Measurements from ENCODE around the gene OXNAD1. TPM values are rescaled to one million over a fixed set of nuclear protein-coding genes. Genes with fewer than 3 reads are reported as not detected.

Gene OXNAD1
- total RNA-seq, 1 experiment from 2014 or later = 23.7 TPM

DNA sequence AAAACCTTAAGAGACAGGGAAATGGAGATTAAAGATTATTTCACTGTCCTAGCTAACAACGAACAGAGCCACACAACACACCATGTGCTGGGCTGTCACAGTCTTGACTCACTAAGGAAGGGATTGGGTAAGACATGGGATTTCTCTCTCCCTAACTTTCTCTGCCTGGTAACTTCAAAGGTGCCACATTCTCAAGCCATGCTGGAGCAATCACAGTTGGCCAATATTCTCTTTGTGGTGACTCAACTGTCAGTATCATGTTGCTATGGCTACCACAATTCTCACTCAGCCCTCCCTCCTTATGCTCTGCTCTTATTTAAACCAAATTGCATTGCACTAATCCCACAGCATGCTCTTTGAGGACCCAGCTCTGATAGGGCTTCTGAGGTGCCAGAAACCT is 74.0 kb downstream of the OXNAD1 start:
- TF ChIP-seq, protein P1, sequence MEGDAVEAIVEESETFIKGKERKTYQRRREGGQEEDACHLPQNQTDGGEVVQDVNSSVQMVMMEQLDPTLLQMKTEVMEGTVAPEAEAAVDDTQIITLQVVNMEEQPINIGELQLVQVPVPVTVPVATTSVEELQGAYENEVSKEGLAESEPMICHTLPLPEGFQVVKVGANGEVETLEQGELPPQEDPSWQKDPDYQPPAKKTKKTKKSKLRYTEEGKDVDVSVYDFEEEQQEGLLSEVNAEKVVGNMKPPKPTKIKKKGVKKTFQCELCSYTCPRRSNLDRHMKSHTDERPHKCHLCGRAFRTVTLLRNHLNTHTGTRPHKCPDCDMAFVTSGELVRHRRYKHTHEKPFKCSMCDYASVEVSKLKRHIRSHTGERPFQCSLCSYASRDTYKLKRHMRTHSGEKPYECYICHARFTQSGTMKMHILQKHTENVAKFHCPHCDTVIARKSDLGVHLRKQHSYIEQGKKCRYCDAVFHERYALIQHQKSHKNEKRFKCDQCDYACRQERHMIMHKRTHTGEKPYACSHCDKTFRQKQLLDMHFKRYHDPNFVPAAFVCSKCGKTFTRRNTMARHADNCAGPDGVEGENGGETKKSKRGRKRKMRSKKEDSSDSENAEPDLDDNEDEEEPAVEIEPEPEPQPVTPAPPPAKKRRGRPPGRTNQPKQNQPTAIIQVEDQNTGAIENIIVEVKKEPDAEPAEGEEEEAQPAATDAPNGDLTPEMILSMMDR (conservative IDR thresholded peaks at IDR 0.05) = no peak
- Histone ChIP-seq H3K79me2 (ENCODE audit: insufficient read depth, low read length) (no peaks in the 10 kb centered on the region), H2BK5ac (ENCODE audit: insufficient read length, low read length) (no peak overlapping the region), H3K23ac (ENCODE audit: insufficient read length, low read depth, low read length) (no peak overlapping the region), H3K9ac (ENCODE audit: extremely low read depth, insufficient read length, low read length) (no peak overlapping the region), H3K4ac (ENCODE audit: low read depth, low read length) (no peak overlapping the region), H3K56ac (ENCODE audit: insufficient read length, low read depth, low read length) (no peak overlapping the region), H4K20me1 (ENCODE audit: control insufficient read depth, insufficient read depth, insufficient read length) (no peaks in the 10 kb centered on the region), H3K14ac (ENCODE audit: insufficient read depth, low read length) (no peak overlapping the region), H2BK15ac (ENCODE audit: low read depth, low read length) (no peak overlapping the region), H3K79me1 (ENCODE audit: insufficient read depth, low read depth, low read length, poor library complexity, severe bottlenecking) (no peaks in the 10 kb centered on the region), H3T11ph (ENCODE audit: low read length) (no peak overlapping the region), H3K27me3 (ENCODE audit: insufficient read depth, low read length) (no peaks in the 10 kb centered on the region), H2AFZ (ENCODE audit: low read length) (no peak overlapping the region), H3K27ac (ENCODE audit: insufficient read length, low read depth, low read length) (no peak overlapping the region), H2BK20ac (ENCODE audit: low read depth, low read length, poor library complexity, severe bottlenecking) (no peak overlapping the region), H3K4me2 (ENCODE audit: insufficient read depth, insufficient read length, low read length) (no peak overlapping the region), H3K18ac (ENCODE audit: insufficient read length, low read depth, low read length) (no peak overlapping the region), H2BK12ac (ENCODE audit: insufficient read length, low read depth, low read length) (no peak overlapping the region), H2BK120ac (ENCODE audit: low read depth, low read length, poor library complexity, severe bottlenecking) (no peak overlapping the region), H4K8ac (replicated peaks; ENCODE audit: insufficient read length, low read depth, low read length) (no peak overlapping the region), H4K91ac (ENCODE audit: insufficient read length, low read depth, low read length) (no peak overlapping the region), H3K23me2 (ENCODE audit: insufficient read length, low read depth, low read length, poor library complexity, severe bottlenecking) (no peaks in the 10 kb centered on the region), H3K9me3 (ENCODE audit: control insufficient read depth, low read depth, low read length) (no peaks in the 10 kb centered on the region), H4K5ac (ENCODE audit: insufficient read length, low read depth, low read length) (no peak overlapping the region), H3K4me1 (ENCODE audit: insufficient read depth, low read length) (no peaks in the 10 kb centered on the region), H2AK5ac (ENCODE audit: insufficient read length, low read length) (no peak overlapping the region)
- Mint-ChIP-seq H3K27ac (no peak overlapping the region), H3K4me3 (no peak overlapping the region), H3K27me3 (ENCODE audit: low read depth) (no peaks in the 10 kb centered on the region), H3K36me3 (ENCODE audit: insufficient read depth in 1 of 3, low read depth in 3 of 3) (peaks cover 12 to 20% (median 15%) of the 10 kb centered on the region in 3 experiments), H3K9me3 (peaks cover 2 to 8% of the 10 kb centered on the region in 2 experiments; a peak in 4 of 5 replicates), H3K4me1 (peaks cover 0 to 3% of the 10 kb centered on the region in 2 experiments; a peak in 1 of 4 replicates)
- WGBS (ENCODE audit: extremely low coverage, insufficient read length, low lambda C conversion rate) = no CpG with 5 or more reads among the region's 1 CpG
- no peak for DNase-seq
